HepG2 (cell line): Measurements from ENCODE around the gene PPDPF. TPM values are rescaled to one million over a fixed set of nuclear protein-coding genes. Genes with fewer than 3 reads are reported as not detected.

Source experiments
- ARID2 ChIP-seq: sonication (generic); formaldehyde crosslinking; IDR thresholded peaks from 2 replicates; pipeline ENCODE4 v1.8.1; 2022; ENCODE audit warnings: mild to moderate bottlenecking, missing genetic modification reagents, borderline replicate concordance
- BCL6 ChIP-seq: IDR thresholded peaks from 2 replicates; pipeline ENCODE4 v1.6.1; 2016; ENCODE audit warnings: missing genetic modification reagents, missing compliant biosample characterization
- FOXA3 ChIP-seq: IDR thresholded peaks from 2 replicates; pipeline ENCODE4 v1.6.1; 2016; ENCODE audit warnings: missing genetic modification reagents, missing compliant biosample characterization
- HDAC1 ChIP-seq: sonication (generic); formaldehyde crosslinking; IDR thresholded peaks from 2 replicates; pipeline ENCODE4 v1.5.1; 2020; ENCODE audit warnings: mild to moderate bottlenecking, missing genetic modification reagents
- MTA1 ChIP-seq: sonication (generic); formaldehyde crosslinking; IDR thresholded peaks from 2 replicates; pipeline ENCODE4 v1.4.0; 2020; ENCODE audit warnings: missing genetic modification reagents, mild to moderate bottlenecking, borderline replicate concordance
- NR2F2 ChIP-seq: IDR thresholded peaks from 2 replicates; pipeline ENCODE4 v1.6.1; 2012; ENCODE audit warnings: low read depth, inconsistent platforms, borderline replicate concordance
- REXO4 ChIP-seq: sonication (generic); formaldehyde crosslinking; IDR thresholded peaks from 2 replicates; pipeline ENCODE4 v1.8.0; 2022; ENCODE audit warnings: missing genetic modification reagents, mild to moderate bottlenecking, borderline replicate concordance
- U2AF2 ChIP-seq: fragments of 200-400 bp; formaldehyde crosslinking; IDR thresholded peaks from 2 replicates; pipeline ENCODE4 v1.6.1; 2017; ENCODE audit warnings: low read depth, mild to moderate bottlenecking, low read length
- ZFP36L1 ChIP-seq: sonication (generic); formaldehyde crosslinking; IDR thresholded peaks from 2 replicates; pipeline ENCODE4 v1.8.0; 2022; ENCODE audit warnings: mild to moderate bottlenecking, missing genetic modification reagents, moderate library complexity
- ZFP82 ChIP-seq: sonication (generic); formaldehyde crosslinking; IDR thresholded peaks from 2 replicates; pipeline ENCODE4 v1.5.1; 2020; ENCODE audit warnings: mild to moderate bottlenecking, missing genetic modification reagents, borderline replicate concordance
- ZNF441 ChIP-seq: sonication (generic); formaldehyde crosslinking; IDR thresholded peaks from 2 replicates; pipeline ENCODE4 v1.7.0; 2021; ENCODE audit warnings: missing genetic modification reagents, borderline replicate concordance
- ZNF451 ChIP-seq: sonication (generic); formaldehyde crosslinking; IDR thresholded peaks from 2 replicates; pipeline ENCODE4 v1.5.0; 2020; ENCODE audit warnings: mild to moderate bottlenecking, missing genetic modification reagents
- ZNF547 ChIP-seq: sonication (generic); formaldehyde crosslinking; IDR thresholded peaks from 2 replicates; pipeline ENCODE4 v1.5.1; 2020; ENCODE audit warnings: mild to moderate bottlenecking, missing genetic modification reagents
- ZNF558 ChIP-seq: sonication (generic); formaldehyde crosslinking; IDR thresholded peaks from 2 replicates; pipeline ENCODE4 v1.9.0; 2022; ENCODE audit warnings: mild to moderate bottlenecking, missing genetic modification reagents, borderline replicate concordance
- ZNF619 ChIP-seq: sonication (generic); formaldehyde crosslinking; IDR thresholded peaks from 2 replicates; pipeline ENCODE4 v1.4.0; 2020; ENCODE audit warnings: mild to moderate bottlenecking, missing genetic modification reagents
- ZNF629 ChIP-seq: sonication (generic); formaldehyde crosslinking; conservative IDR thresholded peaks from 2 replicates; pipeline ENCODE4 v1.5.0; 2020; ENCODE audit warnings: missing genetic modification reagents
- polyA plus RNA-seq, 8 experiments: library from polyadenylated mRNA; depleted of rRNA in 3 of 8; stranded (reverse) in 7 of 8; unstranded in 1 of 8; fragments of >200 nt; fragmentation: Illumina TruSeq in 4 of 8; extraction: Trizol in 4 of 8; gene quantifications; 2 replicates each; pipeline versions ENCODE4 v1.2.1 to v1.2.3, GENCODE V29; 2011 to 2016; ENCODE audit warnings: low read depth in 4 of 8, missing spikeins in 1 of 8, mixed read lengths in 1 of 8; ENCODE audit not compliant: insufficient read depth in 1 of 8
- total RNA-seq, 5 experiments: library from RNA; depleted of rRNA; stranded (reverse); fragments of >200 nt; fragmentation: Illumina TruSeq; extraction: Trizol; gene quantifications; 2 replicates each; pipeline ENCODE4 v1.2.3, GENCODE V29; 2016; ENCODE audit warnings: low read depth in 1 of 5
- TF ChIP-seq, protein P1 (sequence below): sonication (generic); formaldehyde crosslinking; IDR thresholded peaks from 2 replicates; pipeline ENCODE4 v1.9.0; 2021; ENCODE audit warnings: missing genetic modification reagents, borderline replicate concordance
- TF ChIP-seq, protein P2 (sequence below): sonication (generic); formaldehyde crosslinking; IDR thresholded peaks from 2 replicates; pipeline ENCODE4 v1.8.0; 2022; ENCODE audit warnings: low read depth, missing genetic modification reagents
- TF ChIP-seq, protein P3 (sequence below): IDR thresholded peaks from 2 replicates; pipeline ENCODE4 v1.6.1; 2016
- TF ChIP-seq, protein P4 (sequence below): sonication (generic); formaldehyde crosslinking; IDR thresholded peaks from 2 replicates; pipeline ENCODE4 v1.8.0; 2022; ENCODE audit warnings: missing genetic modification reagents, low read depth, mild to moderate bottlenecking, borderline replicate concordance
- TF ChIP-seq, protein P5 (sequence below): sonication (generic); formaldehyde crosslinking; IDR thresholded peaks from 2 replicates; pipeline ENCODE4 v1.9.0; 2022; ENCODE audit warnings: missing genetic modification reagents, mild to moderate bottlenecking, borderline replicate concordance
- TF ChIP-seq, protein P6 (sequence below): sonication (generic); formaldehyde crosslinking; IDR thresholded peaks from 2 replicates; pipeline ENCODE4 v1.4.0; 2020; ENCODE audit warnings: mild to moderate bottlenecking, missing genetic modification reagents

PPDPF gene
- total and polyA plus RNA-seq, 2 of the 13 experiments (the other 11 are each of a cell fraction or from before 2014, with no cell fraction given): 1.8 to 7.0 TPM

DNA sequence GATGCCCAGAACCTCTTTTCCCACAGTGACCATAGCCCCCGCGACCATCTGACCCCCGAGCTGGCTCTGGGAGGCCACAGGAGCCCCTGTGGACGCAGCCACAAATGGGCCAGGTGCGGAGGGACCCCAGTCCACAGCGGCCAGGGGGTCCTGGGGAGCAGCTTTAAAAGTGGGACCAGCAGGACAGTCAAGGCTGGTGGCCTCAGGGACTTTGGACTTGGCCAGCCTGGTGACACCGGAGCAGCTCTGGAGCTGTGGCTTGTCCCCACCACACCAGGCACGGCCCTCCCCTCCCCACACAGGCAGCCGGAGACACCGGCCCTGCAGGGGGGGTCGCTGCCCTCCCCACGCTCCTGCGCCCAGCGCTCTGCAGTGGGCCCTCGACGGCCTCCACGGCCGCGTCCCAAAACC lies 36.9 kb downstream of the PPDPF start (continued):
- 0 out of 2 replicates have a peak, but pooled peaks have one; percentile 7 for TF ChIP-seq FOXA3 (CRISPR knock-in tag)
- TF ChIP-seq ZFP36L1 (CRISPR knock-in tag): no peak
- TF ChIP-seq ZNF619 (CRISPR knock-in tag): 0 out of 2 replicates have a peak, but pooled peaks have one; percentile 11
- TF ChIP-seq, protein P1, sequence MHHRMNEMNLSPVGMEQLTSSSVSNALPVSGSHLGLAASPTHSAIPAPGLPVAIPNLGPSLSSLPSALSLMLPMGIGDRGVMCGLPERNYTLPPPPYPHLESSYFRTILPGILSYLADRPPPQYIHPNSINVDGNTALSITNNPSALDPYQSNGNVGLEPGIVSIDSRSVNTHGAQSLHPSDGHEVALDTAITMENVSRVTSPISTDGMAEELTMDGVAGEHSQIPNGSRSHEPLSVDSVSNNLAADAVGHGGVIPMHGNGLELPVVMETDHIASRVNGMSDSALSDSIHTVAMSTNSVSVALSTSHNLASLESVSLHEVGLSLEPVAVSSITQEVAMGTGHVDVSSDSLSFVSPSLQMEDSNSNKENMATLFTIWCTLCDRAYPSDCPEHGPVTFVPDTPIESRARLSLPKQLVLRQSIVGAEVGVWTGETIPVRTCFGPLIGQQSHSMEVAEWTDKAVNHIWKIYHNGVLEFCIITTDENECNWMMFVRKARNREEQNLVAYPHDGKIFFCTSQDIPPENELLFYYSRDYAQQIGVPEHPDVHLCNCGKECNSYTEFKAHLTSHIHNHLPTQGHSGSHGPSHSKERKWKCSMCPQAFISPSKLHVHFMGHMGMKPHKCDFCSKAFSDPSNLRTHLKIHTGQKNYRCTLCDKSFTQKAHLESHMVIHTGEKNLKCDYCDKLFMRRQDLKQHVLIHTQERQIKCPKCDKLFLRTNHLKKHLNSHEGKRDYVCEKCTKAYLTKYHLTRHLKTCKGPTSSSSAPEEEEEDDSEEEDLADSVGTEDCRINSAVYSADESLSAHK (CRISPR knock-in tag): no peak
- TF ChIP-seq, protein P2, sequence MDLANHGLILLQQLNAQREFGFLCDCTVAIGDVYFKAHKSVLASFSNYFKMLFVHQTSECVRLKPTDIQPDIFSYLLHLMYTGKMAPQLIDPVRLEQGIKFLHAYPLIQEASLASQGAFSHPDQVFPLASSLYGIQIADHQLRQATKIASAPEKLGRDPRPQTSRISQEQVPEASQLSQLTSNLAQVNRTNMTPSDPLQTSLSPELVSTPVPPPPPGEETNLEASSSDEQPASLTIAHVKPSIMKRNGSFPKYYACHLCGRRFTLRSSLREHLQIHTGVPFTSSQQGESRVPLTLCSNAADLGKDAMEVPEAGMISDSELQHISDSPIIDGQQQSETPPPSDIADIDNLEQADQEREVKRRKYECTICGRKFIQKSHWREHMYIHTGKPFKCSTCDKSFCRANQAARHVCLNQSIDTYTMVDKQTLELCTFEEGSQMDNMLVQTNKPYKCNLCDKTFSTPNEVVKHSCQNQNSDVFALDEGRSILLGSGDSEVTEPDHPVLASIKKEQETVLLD (CRISPR knock-in tag): no peak
- no peak for TF ChIP-seq BCL6 (CRISPR knock-in tag)
- no peak for TF ChIP-seq ZNF558 (CRISPR knock-in tag)
- no peak for TF ChIP-seq NR2F2
- no peak for TF ChIP-seq ARID2 (CRISPR knock-in tag)
- TF ChIP-seq, protein P3, sequence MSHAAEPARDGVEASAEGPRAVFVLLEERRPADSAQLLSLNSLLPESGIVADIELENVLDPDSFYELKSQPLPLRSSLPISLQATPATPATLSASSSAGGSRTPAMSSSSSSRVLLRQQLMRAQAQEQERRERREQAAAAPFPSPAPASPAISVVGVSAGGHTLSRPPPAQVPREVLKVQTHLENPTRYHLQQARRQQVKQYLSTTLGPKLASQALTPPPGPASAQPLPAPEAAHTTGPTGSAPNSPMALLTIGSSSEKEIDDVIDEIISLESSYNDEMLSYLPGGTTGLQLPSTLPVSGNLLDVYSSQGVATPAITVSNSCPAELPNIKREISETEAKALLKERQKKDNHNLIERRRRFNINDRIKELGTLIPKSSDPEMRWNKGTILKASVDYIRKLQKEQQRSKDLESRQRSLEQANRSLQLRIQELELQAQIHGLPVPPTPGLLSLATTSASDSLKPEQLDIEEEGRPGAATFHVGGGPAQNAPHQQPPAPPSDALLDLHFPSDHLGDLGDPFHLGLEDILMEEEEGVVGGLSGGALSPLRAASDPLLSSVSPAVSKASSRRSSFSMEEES (CRISPR knock-in tag): no peak
- peak; percentile 67; the same call in 1 of the 2 replicates for TF ChIP-seq MTA1
- TF ChIP-seq U2AF2: no peak
- TF ChIP-seq ZFP82 (CRISPR knock-in tag): no peak
- TF ChIP-seq ZNF547 (CRISPR knock-in tag): no peak
- TF ChIP-seq HDAC1 (CRISPR knock-in tag): no peak; the same call in 1 of the 2 replicates
- TF ChIP-seq, protein P4, sequence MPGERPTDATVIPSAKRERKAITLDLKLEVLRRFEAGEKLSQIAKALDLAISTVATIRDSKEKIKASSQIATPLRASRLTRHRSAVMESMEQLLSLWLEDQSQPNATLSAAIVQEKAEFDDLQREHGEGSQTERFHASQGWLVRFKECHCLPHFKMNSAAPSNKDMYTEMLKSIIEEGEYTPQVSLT: no peak
- no peak for TF ChIP-seq ZNF451 (CRISPR knock-in tag)
- TF ChIP-seq, protein P5, sequence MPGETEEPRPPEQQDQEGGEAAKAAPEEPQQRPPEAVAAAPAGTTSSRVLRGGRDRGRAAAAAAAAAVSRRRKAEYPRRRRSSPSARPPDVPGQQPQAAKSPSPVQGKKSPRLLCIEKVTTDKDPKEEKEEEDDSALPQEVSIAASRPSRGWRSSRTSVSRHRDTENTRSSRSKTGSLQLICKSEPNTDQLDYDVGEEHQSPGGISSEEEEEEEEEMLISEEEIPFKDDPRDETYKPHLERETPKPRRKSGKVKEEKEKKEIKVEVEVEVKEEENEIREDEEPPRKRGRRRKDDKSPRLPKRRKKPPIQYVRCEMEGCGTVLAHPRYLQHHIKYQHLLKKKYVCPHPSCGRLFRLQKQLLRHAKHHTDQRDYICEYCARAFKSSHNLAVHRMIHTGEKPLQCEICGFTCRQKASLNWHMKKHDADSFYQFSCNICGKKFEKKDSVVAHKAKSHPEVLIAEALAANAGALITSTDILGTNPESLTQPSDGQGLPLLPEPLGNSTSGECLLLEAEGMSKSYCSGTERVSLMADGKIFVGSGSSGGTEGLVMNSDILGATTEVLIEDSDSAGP (CRISPR knock-in tag): peak; percentile 58; the same call in 1 of the 2 replicates
- TF ChIP-seq ZNF629 (CRISPR knock-in tag): no peak
- no peak for TF ChIP-seq ZNF441 (CRISPR knock-in tag)
- no peak for TF ChIP-seq REXO4 (CRISPR knock-in tag)
- TF ChIP-seq, protein P6, sequence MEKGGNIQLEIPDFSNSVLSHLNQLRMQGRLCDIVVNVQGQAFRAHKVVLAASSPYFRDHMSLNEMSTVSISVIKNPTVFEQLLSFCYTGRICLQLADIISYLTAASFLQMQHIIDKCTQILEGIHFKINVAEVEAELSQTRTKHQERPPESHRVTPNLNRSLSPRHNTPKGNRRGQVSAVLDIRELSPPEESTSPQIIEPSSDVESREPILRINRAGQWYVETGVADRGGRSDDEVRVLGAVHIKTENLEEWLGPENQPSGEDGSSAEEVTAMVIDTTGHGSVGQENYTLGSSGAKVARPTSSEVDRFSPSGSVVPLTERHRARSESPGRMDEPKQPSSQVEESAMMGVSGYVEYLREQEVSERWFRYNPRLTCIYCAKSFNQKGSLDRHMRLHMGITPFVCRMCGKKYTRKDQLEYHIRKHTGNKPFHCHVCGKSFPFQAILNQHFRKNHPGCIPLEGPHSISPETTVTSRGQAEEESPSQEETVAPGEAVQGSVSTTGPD (CRISPR knock-in tag): no peak; the same call in 1 of the 2 replicates
